Astrocyte (in vitro differentiated cells and primary cell): ENCODE data around the gene ATRNL1. TPM values are rescaled to one million over a fixed set of nuclear protein-coding genes. Genes with fewer than 3 reads are reported as not detected.

Source experiments
- DNase-seq: peaks from one replicate; pipeline ENCODE4 v3.0.0-alpha.2; 2010; ENCODE audit warnings: low read depth
- FAIRE-seq: peaks from 2 replicates; lab custom pipeline; 2011; peaks lifted over from hg19 to GRCh38; lab: Jason Lieb, UNC
- H2AFZ ChIP-seq: 2 replicates; pipeline ENCODE4 v1.6.0; 2012; ENCODE audit warnings: low read depth, low read length, inconsistent platforms
- H3K27ac ChIP-seq: 2 replicates; pipeline ENCODE4 v1.5.1; 2011; ENCODE audit warnings: low read depth, low read length, inconsistent platforms
- H3K27me3 ChIP-seq: 2 replicates; pipeline ENCODE4 v1.6.0; 2011; ENCODE audit warnings: low read length, inconsistent platforms; ENCODE audit not compliant: insufficient read depth
- H3K36me3 ChIP-seq: 2 replicates; pipeline ENCODE4 v1.5.1; 2011; ENCODE audit warnings: low read length, inconsistent platforms; ENCODE audit not compliant: insufficient read depth
- H3K4me1 ChIP-seq: 2 replicates; pipeline ENCODE4 v1.5.1; 2011; ENCODE audit warnings: low read length, inconsistent platforms; ENCODE audit not compliant: insufficient read depth
- H3K4me2 ChIP-seq: 2 replicates; pipeline ENCODE4 v1.6.0; 2012; ENCODE audit warnings: low read length, inconsistent platforms
- H3K4me3 ChIP-seq: 2 replicates; pipeline ENCODE4 v1.5.1; 2011; ENCODE audit warnings: low read depth, mild to moderate bottlenecking, low read length, inconsistent platforms; ENCODE audit not compliant: insufficient read depth
- H3K79me2 ChIP-seq: 2 replicates; pipeline ENCODE4 v1.6.0; 2012; ENCODE audit warnings: mild to moderate bottlenecking, low read length, inconsistent platforms; ENCODE audit not compliant: insufficient read depth
- H3K9ac ChIP-seq: 2 replicates; pipeline ENCODE4 v1.6.0; 2012; ENCODE audit warnings: mild to moderate bottlenecking, low read length, inconsistent platforms
- H3K9me3 ChIP-seq: 2 replicates; pipeline ENCODE4 v1.5.1; 2012; ENCODE audit warnings: low read depth, mild to moderate bottlenecking, low read length, inconsistent platforms; ENCODE audit not compliant: insufficient read depth
- H4K20me1 ChIP-seq: 2 replicates; pipeline ENCODE4 v1.6.0; 2012; ENCODE audit warnings: low read length, inconsistent platforms; ENCODE audit not compliant: insufficient read depth
- H3K27ac Mint-ChIP-seq: one replicate; pipeline ENCODE4 v1.8.0; 2021; ENCODE audit warnings: mild to moderate bottlenecking, mixed read lengths; ENCODE audit not compliant: unreplicated experiment
- H3K27me3 Mint-ChIP-seq: one replicate; pipeline ENCODE4 v1.8.0; 2021; ENCODE audit warnings: low read depth, mixed read lengths; ENCODE audit not compliant: unreplicated experiment
- H3K36me3 Mint-ChIP-seq: one replicate; pipeline ENCODE4 v1.8.0; 2021; ENCODE audit warnings: low read depth, mixed read lengths; ENCODE audit not compliant: unreplicated experiment
- H3K4me1 Mint-ChIP-seq: one replicate; pipeline ENCODE4 v1.8.0; 2021; ENCODE audit warnings: low read depth, mixed read lengths; ENCODE audit not compliant: unreplicated experiment
- H3K4me3 Mint-ChIP-seq: one replicate; pipeline ENCODE4 v1.8.0; 2021; ENCODE audit warnings: mild to moderate bottlenecking, moderate library complexity, mixed read lengths; ENCODE audit not compliant: unreplicated experiment
- H3K9me3 Mint-ChIP-seq: one replicate; pipeline ENCODE4 v1.8.0; 2021; ENCODE audit warnings: mild to moderate bottlenecking, mixed read lengths; ENCODE audit not compliant: unreplicated experiment
- EZH2 ChIP-seq: IDR thresholded peaks from 2 replicates; pipeline ENCODE4 v1.6.1; 2012; ENCODE audit warnings: mild to moderate bottlenecking, low read length, inconsistent platforms; ENCODE audit not compliant: insufficient read depth
- total RNA-seq: library from RNA; stranded (reverse); gene quantifications from 2 replicates; pipeline ENCODE4 v1.2.1, GENCODE V29; 2021
- TF ChIP-seq, protein P1 (sequence below): IDR thresholded peaks from 2 replicates; pipeline ENCODE4 v1.5.1; 2011; ENCODE audit warnings: low read depth, mild to moderate bottlenecking, inconsistent platforms, low read length, moderate library complexity; ENCODE audit not compliant: insufficient read depth

ATRNL1 gene
- total RNA-seq, 1 donor from 2014 or later: 17.5 TPM

GRCh38 chr10:115606086-115606485 is 512.9 kb downstream of the ATRNL1 start:
- no peak for FAIRE-seq

DNA sequence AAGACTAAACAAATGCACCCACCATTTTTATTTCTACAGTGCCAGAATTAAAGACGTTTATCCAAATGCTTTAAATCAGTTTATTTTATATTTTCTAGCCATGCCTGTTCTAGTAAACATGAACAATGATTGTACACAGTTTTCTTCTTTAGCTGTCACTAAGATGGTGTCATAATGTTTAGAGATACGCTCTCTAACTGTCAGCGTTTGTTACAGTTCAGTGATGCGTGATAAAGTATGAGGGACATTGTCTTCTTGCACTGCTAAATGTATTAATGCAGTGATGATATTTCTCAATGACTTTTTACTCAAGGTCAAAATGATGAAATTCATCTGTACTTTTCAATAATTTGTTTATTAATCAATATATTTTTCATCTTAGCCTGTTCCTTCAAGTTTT is 513.6 kb downstream of the ATRNL1 start:
- H3K79me2 ChIP-seq: no peaks in the 10 kb centered on the region
- no peaks in the 10 kb centered on the region for H3K27me3 Mint-ChIP-seq
- H3K27ac Mint-ChIP-seq: no peak overlapping the region
- H4K20me1 ChIP-seq: no peaks in the 10 kb centered on the region
- FAIRE-seq: no peak
- DNase-seq: no peak
- no peak overlapping the region for H3K9ac ChIP-seq
- H3K4me3 ChIP-seq: no peak overlapping the region
- no peaks in the 10 kb centered on the region for H3K36me3 Mint-ChIP-seq
- no peak overlapping the region for H3K4me3 Mint-ChIP-seq
- H3K4me1 Mint-ChIP-seq: peaks cover 10% of the 10 kb centered on the region
- H3K4me2 ChIP-seq: no peak overlapping the region
- H3K36me3 ChIP-seq: no peaks in the 10 kb centered on the region
- no peaks in the 10 kb centered on the region for H3K9me3 Mint-ChIP-seq
- TF ChIP-seq EZH2: no peak
- TF ChIP-seq, protein P1, sequence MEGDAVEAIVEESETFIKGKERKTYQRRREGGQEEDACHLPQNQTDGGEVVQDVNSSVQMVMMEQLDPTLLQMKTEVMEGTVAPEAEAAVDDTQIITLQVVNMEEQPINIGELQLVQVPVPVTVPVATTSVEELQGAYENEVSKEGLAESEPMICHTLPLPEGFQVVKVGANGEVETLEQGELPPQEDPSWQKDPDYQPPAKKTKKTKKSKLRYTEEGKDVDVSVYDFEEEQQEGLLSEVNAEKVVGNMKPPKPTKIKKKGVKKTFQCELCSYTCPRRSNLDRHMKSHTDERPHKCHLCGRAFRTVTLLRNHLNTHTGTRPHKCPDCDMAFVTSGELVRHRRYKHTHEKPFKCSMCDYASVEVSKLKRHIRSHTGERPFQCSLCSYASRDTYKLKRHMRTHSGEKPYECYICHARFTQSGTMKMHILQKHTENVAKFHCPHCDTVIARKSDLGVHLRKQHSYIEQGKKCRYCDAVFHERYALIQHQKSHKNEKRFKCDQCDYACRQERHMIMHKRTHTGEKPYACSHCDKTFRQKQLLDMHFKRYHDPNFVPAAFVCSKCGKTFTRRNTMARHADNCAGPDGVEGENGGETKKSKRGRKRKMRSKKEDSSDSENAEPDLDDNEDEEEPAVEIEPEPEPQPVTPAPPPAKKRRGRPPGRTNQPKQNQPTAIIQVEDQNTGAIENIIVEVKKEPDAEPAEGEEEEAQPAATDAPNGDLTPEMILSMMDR: no peak
- H3K4me1 ChIP-seq: no peaks in the 10 kb centered on the region
- no peak overlapping the region for H3K27ac ChIP-seq
- H3K9me3 ChIP-seq: no peaks in the 10 kb centered on the region
- no peaks in the 10 kb centered on the region for H3K27me3 ChIP-seq
- no peak overlapping the region for H2AFZ ChIP-seq

More at GRCh38 chr10:115606086-115606485, 512.9 kb downstream of the ATRNL1 start:
- Histone ChIP-seq H3K4me1 (no peaks in the 10 kb centered on the region), H3K79me2 (no peaks in the 10 kb centered on the region), H3K9ac (no peak overlapping the region), H3K36me3 (no peaks in the 10 kb centered on the region), H3K4me2 (peak overlapping the region; percentile 24), H3K4me3 (no peak overlapping the region), H3K27ac (no peak overlapping the region), H4K20me1 (no peaks in the 10 kb centered on the region), H2AFZ (no peak overlapping the region), H3K9me3 (no peaks in the 10 kb centered on the region), H3K27me3 (no peaks in the 10 kb centered on the region)
- Mint-ChIP-seq H3K4me1 (peaks cover 10% of the 10 kb centered on the region), H3K27me3 (no peaks in the 10 kb centered on the region), H3K36me3 (no peaks in the 10 kb centered on the region), H3K9me3 (no peaks in the 10 kb centered on the region), H3K27ac (no peak overlapping the region), H3K4me3 (no peak overlapping the region)
- no peak for TF ChIP-seq EZH2
- TF ChIP-seq, protein P1: no peak
- DNase-seq: peak; percentile 46

DNA sequence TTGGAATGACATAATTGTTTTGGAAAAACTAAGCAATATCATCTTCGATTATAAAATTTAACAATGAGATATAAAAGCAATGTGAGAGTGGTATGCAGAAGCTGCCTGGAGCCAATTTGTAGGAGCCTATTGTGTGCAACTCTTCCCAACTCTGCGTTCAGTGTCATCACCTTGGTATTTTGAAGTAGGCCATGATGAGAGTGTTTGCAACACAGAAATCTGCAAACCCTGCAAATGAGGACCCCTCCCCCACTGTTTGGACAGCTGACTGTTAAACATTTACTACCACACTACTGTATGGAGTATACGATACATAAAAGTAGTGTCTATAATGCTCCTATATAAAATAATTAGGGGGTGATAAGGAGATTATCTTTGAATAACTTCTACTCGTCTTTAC is 531.3 kb downstream of the ATRNL1 start:
- Histone ChIP-seq H3K4me1 (no peaks in the 10 kb centered on the region), H3K4me3 (no peak overlapping the region), H3K27ac (no peak overlapping the region), H3K79me2 (no peaks in the 10 kb centered on the region), H3K27me3 (no peaks in the 10 kb centered on the region), H3K36me3 (no peaks in the 10 kb centered on the region), H3K9ac (no peak overlapping the region), H3K4me2 (no peak overlapping the region), H4K20me1 (no peaks in the 10 kb centered on the region), H3K9me3 (no peaks in the 10 kb centered on the region), H2AFZ (no peak overlapping the region)
- peaks cover 11% of the 10 kb centered on the region for H3K4me1 Mint-ChIP-seq
- H3K9me3 Mint-ChIP-seq: peaks cover 3% of the 10 kb centered on the region
- TF ChIP-seq, protein P1: no peak
- no peak for TF ChIP-seq EZH2
- no peak for FAIRE-seq
- peak overlapping the region; percentile 14 for H3K27ac Mint-ChIP-seq
- H3K27me3 Mint-ChIP-seq: no peaks in the 10 kb centered on the region
- H3K4me3 Mint-ChIP-seq: no peak overlapping the region
- peak; percentile 42 for DNase-seq
- H3K36me3 Mint-ChIP-seq: no peaks in the 10 kb centered on the region
